GM18507 (cell line): ENCODE data around the gene MAMDC2.

Source experiments
- DNase-seq: peaks from one replicate; pipeline ENCODE4 v3.0.0; 2011; ENCODE audit warnings: low read depth; ENCODE audit not compliant: insufficient read length; ENCODE audit errors: extremely low spot score
- FAIRE-seq: peaks from 2 replicates; lab custom pipeline; 2011; peaks lifted over from hg19 to GRCh38; lab: Jason Lieb, UNC

MAMDC2 gene

DNA sequence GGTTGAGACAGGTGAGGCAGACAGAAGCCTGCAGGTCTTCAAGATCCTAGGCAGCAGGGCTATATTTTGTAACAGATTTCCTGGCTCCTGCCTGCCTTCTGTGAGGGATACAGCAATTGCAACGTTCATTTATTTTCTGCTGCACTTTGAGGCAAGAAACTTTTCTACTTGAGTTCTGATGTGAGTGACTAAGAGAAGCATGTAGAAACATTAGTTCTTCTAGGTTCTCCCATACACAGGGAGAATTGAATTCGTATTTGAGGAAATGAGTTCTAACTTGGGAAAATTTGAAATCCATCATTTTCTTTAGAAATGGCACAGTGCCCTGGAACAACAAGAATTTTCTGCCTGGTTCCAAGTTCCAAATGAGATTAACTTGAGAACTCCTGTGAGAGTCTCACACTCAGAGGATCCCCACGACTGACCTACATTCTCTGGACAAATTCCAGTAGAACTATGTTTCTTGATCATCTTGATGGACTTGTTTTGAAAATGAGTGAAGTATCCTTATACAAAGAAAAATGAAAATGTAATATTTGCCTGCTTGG lies 15.0 kb downstream of the MAMDC2 start:
- DNase-seq (no peak), FAIRE-seq (no peak)

DNA sequence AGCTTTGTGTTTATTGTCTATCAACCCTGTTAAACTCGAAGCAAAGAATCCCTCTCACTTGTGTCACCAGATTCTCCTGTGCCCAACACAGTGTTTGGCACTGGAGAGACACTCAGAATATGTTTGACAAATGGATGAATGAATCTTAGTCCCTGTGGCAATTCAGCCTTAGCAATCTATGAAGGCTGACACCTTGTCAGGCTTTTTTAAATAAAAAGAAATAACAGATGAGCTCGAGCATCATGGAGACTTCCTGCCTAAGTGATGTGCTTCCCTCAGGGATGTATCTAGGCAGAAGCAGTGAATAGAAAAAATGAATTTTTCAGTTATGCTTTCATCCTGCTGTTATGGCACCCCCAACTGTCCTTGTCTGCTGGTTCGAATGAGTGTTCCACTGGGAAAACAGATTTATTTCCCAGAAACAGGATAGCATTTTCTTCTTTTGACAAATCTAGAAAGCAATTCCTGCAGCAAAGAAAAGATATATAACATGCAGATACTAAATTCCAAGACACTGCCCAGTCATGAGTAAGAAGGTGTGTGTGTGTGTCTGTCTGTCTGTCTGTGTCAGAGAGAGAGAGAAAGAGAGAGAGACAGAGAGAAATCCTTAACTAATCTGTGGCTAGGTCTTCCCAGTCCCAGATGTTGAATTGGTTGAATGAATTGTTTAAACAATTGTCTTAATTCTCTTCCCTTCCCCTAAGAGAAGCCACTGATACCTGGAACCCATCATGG lies 16.7 kb downstream of the MAMDC2 start:
- FAIRE-seq: no peak

DNA sequence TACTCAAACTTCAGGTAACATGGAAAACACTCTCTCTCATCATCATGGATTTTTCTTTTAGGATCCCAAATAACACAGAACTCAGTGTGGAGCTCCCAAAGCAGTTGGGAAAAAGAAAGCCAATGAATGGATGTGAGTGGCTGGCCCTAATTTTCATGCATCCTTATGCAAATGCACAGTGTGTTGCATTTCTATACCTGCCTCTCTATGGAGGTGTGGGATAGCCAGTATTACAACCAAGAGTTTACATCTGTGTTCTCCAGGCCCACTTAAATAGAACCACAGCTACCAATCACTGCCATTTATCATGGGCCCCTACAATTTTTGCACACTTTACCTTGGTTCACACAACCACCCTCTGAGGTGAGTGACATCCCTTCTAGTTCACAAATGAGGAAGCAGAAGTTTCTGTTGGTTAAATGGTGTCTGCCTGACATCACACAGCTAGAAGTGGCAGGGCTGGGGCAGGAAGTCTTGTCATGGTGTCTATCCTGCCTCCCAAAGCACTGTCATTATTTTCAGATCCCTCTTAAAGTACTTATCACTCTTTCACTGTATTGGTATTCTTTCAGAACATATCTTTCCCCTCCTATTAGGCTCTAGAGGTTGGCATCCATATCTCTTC lies 17.3 kb downstream of the MAMDC2 start:
- DNase-seq (no peak), FAIRE-seq (no peak)

More for the DNA sequence above, 16.7 kb downstream of the MAMDC2 start:
- no peak for DNase-seq

DNA sequence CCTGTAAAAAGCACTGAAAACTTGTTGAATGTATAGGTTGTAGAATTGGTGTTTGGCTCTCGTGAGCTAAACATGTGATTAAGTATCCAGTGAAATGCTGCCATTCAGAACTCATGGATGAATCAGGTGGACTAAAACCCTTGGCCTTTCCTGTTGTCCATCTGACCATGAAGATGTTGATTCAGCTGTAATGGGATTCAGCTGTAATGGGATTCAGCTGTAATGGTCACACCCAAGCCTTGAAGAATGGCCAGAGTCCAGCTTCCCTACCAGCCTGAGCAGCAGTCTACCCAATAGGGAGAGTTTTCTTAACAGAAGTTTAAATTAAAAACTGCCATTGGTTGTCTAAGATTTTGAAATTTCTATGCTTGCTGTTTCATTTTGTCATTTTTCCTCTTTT lies 18.1 kb downstream of the MAMDC2 start:
- DNase-seq (no peak), FAIRE-seq (no peak)

DNA sequence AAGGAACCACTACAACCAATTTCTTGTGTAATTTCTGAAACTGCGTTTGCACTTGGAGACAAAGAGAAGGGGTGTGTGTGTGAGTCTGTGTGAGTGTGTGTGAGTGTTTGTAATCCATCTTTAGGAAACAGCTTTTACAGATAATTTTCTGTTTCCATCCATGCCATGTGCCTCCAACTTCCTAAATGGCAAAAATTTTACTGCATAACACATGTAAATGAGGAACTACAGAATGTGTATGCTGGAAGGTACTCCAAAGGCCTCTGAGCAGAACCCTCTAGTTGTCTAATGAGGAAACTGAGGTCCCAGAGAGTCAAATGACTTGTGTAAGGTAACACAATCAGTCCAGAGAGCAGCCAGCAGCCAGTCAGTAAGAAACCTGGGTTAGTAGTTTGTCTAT lies 20.8 kb downstream of the MAMDC2 start:
- DNase-seq: no peak
- no peak for FAIRE-seq

DNA sequence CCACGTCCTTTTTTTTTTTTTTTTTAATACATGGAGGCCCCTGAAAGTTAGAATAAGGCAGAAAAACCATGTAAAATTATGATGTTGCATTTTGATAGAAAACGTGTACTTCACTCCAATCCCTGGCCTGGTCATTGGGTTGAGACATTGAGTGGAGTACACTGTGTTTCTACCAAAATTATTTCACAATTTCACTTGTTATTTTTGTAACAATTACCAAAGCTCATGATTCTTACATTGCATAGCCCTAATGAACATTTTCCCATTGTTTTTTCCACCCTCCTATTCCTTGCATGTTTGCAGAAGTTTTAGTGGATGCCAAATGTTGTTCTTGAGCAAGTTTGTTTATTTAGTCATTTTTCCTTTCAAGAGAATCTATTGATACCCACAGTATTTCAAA lies 21.9 kb downstream of the MAMDC2 start:
- FAIRE-seq (no peak), DNase-seq (no peak)

DNA sequence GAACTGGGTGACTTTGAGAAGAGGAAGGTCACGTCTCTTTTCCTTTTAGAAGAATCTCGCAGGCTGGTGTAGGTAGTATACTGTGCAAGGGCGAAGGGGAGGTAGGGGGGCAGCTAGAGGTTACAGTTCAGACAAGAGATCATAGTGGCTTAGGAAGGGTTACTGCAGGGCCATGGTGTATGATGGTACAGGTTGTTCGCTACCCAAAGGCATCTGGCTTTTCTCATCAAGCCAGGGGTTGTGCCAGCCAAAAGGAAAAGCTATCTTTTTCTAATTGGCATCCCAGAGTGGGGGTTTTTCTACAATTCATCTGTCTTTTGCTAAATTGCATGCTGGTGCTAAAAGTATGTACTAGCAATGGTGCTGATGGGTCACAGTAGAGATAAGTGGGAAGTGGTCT lies 22.8 kb downstream of the MAMDC2 start:
- DNase-seq (no peak), FAIRE-seq (no peak)

DNA sequence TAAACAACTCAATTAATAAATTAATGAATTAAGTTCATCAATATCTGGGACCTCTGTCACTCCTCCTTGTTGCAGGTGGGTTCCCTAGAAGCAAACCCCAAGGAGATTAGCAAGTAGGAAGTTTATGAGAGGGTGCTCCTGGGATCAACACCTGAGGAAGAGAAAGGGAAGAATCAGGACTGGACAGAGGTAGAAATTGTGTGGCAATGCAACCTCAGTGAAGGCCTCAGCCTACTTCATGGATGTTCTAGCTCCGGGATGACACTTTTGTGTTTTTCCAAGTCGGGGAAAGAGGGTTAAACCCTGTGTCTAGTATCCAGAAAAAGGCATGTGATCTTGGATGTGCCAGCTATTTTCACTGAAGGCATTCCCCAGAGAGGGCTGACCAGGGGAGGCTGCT lies 23.2 kb downstream of the MAMDC2 start:
- FAIRE-seq (no peak), DNase-seq (no peak)

DNA sequence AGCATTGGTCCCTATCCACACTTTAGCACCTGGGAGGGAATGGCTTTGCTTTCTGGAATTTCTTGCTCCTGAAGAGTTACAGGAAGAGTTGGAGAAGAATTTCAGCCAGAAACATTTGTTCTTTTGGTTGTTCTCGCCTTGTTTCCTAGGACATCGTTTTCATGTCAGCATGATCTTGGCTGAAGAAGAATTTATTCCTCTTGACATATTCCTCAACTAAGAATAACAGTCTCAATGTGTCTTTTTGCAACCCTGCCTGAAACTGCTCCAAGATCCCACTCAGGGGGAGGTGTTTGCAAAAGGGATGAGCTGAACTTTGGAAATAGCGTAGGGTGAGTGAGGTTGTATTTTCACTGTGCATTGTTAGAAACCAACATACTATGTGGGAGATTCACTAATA lies 26.1 kb downstream of the MAMDC2 start:
- no peak for FAIRE-seq
- DNase-seq: no peak

DNA sequence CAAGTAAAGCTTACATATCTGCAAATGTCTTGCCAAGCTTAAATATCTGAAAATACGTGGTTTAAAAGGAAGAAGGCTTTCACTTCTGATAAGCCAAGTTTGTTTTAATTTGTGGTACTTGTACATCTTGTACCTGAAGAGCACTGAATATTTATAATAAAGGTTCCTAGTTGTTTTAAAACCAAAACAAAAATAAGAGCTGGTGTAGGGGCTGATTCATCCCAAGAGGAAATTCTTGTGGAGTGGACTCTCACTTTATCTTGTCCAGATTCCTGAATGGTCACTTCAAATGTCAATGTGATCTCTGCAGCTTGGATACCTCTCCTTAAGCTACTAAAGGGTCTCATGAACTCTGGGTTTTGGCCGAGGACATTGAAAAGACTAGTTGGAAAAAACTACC lies 29.5 kb downstream of the MAMDC2 start:
- FAIRE-seq (no peak), DNase-seq (no peak)

DNA sequence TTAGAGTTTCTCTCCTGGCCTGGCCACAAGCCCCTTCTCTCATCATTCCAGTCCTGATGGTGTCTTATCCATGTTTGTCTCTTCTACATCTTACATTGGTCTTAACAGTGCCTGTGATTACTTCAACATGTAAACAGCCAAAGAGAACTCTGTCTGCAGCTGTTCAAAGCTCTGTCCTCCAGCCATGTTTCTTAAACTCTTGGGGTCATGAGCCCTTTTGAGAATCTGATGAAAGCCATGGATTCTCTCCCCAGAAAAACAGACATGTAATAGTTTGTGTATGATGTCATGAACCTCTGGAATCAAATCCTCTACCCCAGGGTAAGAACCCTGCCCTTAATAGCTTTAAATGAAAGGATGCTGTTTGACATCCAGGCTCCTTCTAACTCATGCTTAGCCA lies 30.1 kb downstream of the MAMDC2 start:
- no peak for FAIRE-seq

DNA sequence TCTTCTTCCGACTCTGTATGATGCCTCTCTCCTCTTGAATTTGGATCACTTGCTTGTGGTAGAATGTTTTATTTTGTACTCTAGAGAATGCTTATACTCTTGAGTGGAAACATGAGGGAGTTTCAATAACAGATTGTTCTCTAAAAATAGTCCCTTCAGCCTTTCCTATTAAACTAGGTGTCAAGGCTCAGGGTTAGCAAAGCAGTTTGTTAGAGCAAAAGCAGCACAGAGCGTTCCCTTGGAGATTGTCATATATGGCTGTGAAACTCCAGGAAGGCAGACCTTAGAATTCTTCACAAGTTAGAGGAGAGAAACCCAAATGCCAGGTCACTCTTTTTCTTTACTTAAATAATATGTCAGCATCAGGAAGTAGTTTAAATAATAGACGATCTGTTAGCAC lies 33.0 kb downstream of the MAMDC2 start:
- FAIRE-seq: no peak
- DNase-seq: no peak

More for the DNA sequence above, 30.1 kb downstream of the MAMDC2 start:
- DNase-seq: no peak

DNA sequence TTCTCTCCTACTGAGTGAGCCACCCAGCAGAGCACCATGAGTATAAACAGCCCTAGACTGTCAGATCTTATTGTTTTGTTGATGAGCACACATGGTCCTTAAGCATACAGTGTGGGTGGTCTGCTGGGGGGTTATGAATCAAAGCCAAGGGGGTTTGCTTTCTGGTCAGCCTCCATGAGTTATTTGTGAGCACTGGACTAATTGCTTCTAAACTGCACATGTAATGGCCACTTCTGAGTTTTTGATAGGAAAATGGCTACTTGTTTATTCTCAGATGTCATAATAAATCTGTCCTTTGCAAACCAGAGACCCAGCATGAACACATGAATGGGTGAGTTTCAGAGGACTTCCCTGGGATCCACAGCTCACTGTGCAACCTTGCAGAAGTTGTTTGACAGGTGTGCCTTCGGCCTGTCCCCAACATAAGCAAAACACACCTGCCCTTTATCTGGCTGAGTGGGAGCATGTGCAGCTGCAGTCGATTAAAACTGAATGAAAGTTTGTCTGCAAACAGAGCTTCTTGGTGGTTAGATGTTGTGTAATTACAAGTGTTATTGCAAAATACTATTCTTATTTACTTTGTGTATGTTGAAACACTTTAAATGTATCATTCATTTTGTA lies 35.9 kb downstream of the MAMDC2 start:
- DNase-seq: no peak
- no peak for FAIRE-seq

DNA sequence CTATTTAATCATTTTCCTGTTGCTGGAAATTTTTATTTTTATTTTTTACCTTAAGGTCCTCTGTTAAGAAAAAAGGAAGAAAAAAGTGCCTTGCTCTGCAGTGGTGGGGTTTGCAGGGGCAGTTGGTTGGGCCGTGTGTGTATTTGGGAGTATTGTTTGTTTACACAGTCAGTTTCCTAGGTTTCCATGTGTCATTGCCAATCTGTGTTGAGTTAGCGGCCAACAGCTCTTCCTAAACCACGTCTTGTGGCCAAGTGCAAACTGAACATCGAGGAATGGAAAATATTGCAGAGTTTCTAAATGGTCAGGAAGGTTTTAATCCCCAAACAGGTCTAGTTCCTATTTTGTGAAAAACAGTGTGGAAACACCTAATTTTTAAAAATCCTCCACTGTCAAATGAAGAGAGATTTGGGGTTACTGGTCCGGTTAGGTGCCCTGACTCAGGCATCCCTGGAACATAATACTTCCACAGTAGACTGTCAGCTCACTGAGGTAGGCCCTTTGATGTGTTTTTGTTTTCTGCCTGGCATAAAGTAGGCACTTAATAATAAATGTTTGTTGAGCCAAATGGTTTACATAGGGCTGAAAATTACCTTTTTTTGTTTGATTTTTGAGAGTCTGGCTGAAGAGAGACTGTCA lies 37.0 kb downstream of the MAMDC2 start:
- FAIRE-seq (no peak), DNase-seq (no peak)

DNA sequence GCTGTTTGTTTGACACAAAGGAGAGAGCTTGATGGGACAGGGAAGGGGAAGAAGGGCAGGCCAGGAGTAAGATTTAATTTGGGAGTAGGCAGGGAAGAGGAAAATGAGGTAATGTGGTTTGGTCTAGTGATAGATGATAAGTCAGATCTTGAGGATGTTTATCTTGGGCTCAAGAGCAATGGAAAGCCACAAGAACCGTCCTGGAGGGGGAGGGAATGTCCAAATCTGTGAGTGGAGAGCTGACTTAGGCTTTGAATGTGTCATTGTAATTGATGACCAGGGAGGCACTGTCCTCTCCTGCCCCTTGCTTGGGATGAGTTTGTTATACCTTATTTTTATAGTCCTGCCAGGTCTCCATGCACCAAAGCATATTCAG lies 37.5 kb downstream of the MAMDC2 start:
- DNase-seq (no peak), FAIRE-seq (no peak)

DNA sequence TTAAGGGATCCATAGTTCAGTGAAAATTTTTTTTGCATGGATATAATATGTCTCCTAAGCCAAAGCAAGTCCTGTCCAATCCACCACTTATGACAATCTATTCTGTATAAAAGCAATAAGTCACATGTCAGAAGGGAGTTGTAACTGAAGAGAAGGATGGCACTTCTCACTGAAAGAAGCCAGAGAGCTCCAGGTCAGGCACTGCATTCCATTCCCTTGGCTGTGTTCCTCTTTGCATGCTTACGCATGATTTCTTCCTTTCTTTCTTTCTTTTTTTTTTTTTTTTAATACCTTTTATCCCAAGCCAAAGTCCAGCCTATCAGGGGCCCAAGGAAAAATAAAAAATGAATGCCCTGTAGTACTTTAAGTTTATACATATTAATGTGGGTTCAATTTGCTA lies 39.8 kb downstream of the MAMDC2 start:
- FAIRE-seq (no peak), DNase-seq (no peak)

DNA sequence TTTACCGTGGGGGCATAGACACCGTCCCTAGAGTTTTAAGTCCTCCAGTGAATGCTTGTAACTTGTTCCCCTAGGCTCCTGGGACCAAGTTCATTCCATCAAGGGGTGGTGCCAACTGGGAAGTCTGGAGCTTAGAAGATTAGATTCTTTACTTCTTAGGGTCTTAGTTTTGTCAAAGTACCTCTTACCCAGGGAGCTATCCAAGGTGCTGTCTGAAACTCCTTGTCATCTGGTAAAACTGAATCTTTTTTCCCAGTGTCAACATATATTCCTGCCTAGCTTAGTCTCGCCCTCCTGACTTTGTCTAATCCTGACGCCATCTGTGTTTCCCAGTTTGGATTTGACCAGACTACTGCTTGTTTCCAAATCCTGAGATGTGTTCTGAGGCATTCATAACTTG lies 41.6 kb downstream of the MAMDC2 start:
- DNase-seq (no peak), FAIRE-seq (no peak)

DNA sequence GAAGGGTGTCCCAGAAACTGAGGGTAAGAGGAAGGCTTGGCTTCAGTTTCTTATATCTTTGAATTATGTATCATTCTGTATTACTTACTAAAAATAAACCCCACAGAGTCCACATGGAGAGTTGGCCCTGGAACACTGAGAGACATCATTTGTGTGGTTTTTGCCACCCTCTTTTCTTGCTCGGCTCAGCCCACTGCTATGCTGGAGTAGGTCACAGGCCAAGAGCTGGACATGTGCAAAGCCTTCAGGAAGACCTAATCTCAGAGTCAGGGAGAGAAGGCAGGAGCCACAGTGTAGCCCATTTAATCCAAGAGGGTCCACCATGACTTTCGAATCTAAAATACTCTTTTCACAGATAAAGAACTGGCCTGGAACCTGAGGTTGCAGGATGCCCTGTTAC lies 47.5 kb downstream of the MAMDC2 start:
- FAIRE-seq: no peak
- no peak for DNase-seq

DNA sequence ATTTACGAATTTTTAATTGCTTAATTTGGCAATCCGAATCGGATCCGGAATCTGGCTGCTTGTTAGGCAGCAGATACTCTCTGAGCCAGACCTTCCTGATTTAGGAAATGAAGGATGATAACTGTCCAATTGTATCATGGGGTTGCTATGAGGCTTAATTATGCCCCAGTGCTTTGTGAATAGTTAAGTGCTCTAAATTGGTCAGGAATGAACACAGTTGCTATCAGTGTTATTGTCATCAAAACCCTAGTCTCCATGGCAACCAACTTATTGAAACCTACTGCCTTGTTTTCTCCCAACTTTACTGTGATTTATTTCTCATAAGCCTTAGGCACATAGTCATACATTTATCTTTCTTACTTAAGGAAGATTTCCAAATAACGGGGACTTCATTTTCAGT lies 47.9 kb downstream of the MAMDC2 start:
- FAIRE-seq: no peak
- no peak for DNase-seq

DNA sequence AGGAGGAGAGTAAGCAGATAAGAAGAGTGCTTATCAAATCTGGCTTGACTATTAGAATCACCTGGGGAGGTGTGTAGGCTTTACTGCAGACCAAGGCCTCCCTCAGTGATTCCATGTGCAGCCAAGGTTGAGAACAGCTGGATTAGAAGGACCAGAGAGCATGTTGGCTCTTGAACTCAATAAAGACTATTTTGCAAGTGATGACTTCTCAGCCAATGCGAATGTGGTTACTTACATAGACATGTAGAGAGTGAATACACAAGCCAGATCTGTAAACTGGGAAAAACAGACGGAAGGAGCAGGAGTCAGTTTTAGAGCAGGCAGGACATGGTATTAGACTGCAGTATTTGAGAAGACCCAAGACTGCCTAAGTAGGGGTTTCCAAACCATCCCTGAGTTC lies 48.5 kb downstream of the MAMDC2 start:
- FAIRE-seq (no peak), DNase-seq (no peak)
